SJSA1 (cell line): ENCODE data around the gene TMEM107. TPM values are rescaled to one million over a fixed set of nuclear protein-coding genes. Genes with fewer than 3 reads are reported as not detected.

Experiments
- DNase-seq, 2 experiments: peaks; one replicate each; pipeline ENCODE4 v3.0.0-alpha.2; 2015 to 2020; ENCODE audit warnings: low spot score in 2 of 2, low read depth in 1 of 2
- H3K27ac ChIP-seq: fragments of 250-450 bp; sonication (Bioruptor Pico); 2 replicates; pipeline ENCODE4 v1.5.1; 2020; ENCODE audit warnings: mild to moderate bottlenecking, moderate library complexity
- H3K27me3 ChIP-seq: fragments of 250-450 bp; sonication (Bioruptor Pico); replicated peaks from 2 replicates; pipeline ENCODE4 v1.5.1; 2020; ENCODE audit warnings: mild to moderate bottlenecking, moderate library complexity
- H3K36me3 ChIP-seq: fragments of 250-450 bp; sonication (Bioruptor Pico); 2 replicates; pipeline ENCODE4 v1.5.1; 2020; ENCODE audit warnings: mild to moderate bottlenecking
- H3K4me1 ChIP-seq: fragments of 250-450 bp; sonication (Bioruptor Pico); replicated peaks from 2 replicates; pipeline ENCODE4 v1.6.1; 2021; ENCODE audit warnings: mild to moderate bottlenecking
- H3K4me3 ChIP-seq: fragments of 250-450 bp; sonication (Bioruptor Pico); 2 replicates; pipeline ENCODE4 v1.5.1; 2020; ENCODE audit warnings: mild to moderate bottlenecking
- H3K9me3 ChIP-seq: fragments of 250-450 bp; sonication (Bioruptor Pico); replicated peaks from 2 replicates; pipeline ENCODE4 v1.5.1; 2020; ENCODE audit warnings: mild to moderate bottlenecking
- total RNA-seq: library from RNA; depleted of rRNA; stranded (reverse); fragments of >200 nt; shearing (Covaris generic); gene quantifications from 2 replicates; pipeline ENCODE4 v1.2.3, GENCODE V29; 2014

Gene TMEM107
- total RNA-seq, 1 experiment from 2014 or later: 11.5 TPM

DNA sequence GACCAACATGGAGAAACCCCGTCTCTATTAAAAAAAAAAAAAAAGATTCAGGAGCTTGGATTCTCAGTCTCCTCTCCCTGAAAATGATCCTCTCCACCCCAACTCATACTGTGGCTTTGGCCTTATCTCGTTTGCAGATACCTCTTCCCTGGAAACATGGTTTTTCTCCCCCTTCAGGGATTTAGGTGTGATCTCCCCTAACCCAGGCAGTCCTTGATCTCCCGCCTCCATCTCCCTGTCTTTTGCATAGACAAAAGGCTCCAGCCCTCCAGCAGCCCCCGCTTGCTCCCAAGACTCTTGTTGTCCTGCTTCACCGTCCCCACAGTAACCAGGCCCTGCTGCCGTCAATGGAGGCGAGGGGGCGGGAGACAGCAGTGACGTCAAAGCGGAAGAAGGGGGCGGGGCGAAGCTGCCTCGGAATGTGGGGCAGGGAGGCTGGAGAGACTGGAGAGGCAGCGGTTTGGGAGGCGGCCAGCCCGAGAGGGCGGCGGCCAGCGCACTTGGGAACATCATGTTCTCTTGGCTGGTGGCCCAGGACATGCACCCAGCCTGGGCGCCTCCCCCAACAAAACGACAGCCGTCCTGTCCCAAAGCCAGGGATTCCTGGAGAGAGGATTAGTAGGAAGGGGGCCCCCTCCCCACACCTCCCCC, 22.1 kb downstream of the TMEM107 start:
- Histone ChIP-seq H3K27ac (peak overlapping the region; percentile 98), H3K36me3 (peaks cover 31% of the 10 kb centered on the region), H3K4me3 (peak overlapping the region; percentile 4; the same call in 1 of the 2 replicates), H3K9me3 (no peaks in the 10 kb centered on the region), H3K4me1 (peaks cover 66% of the 10 kb centered on the region), H3K27me3 (no peaks in the 10 kb centered on the region)
- peak; percentile 97 to 98 for DNase-seq

DNA sequence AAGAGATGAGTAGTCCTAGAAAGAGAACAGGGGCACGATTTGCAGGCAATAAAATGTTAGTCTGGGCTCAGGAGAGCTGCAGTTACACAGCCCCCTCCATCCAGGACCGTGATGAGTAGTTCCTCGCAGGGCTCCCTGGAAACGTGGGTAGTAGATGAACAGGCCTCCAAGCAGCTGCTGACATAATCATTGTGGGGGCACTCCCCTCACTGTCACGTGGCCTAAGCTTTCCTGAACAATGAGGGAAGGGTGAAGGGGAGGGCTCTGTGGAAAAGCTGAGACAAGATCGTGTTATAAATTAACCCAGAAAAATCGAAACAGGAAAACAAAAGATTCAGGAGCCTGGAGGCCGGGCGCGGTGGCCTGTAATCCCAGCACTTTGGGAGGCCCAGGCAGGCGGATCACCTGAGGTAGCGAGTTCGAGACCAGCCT, 22.6 kb downstream of the TMEM107 start:
- no peaks in the 10 kb centered on the region for H3K9me3 ChIP-seq
- peaks cover 64% of the 10 kb centered on the region for H3K4me1 ChIP-seq
- H3K4me3 ChIP-seq: peak overlapping the region; percentile 4; the same call in 1 of the 2 replicates
- DNase-seq: peak; percentile 89
- H3K27ac ChIP-seq: peak overlapping the region; percentile 98
- peaks cover 34% of the 10 kb centered on the region for H3K36me3 ChIP-seq
- H3K27me3 ChIP-seq: no peaks in the 10 kb centered on the region

DNA sequence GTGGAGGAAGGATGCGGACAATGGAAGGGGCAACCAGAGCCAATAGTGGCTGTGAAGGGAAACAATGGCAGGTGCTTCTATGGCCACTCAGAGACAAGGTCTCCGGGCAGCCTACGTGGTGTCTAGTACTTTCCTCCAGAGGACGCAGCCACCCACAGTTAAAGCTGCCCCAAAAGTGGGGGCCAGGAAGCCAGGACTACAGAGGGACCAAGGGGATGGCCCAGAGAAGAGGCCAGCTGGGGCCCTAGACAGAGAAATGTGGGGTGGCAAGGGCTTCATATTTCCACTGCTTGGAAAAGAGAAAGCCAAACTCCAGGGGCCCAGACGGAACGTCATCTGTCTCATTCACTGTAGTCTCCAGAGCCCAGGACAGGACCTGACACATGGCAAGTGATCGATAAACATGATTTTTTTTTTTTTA, 23.1 kb downstream of the TMEM107 start:
- Histone ChIP-seq H3K4me3 (no peak overlapping the region), H3K27me3 (no peaks in the 10 kb centered on the region), H3K9me3 (no peaks in the 10 kb centered on the region), H3K27ac (peak overlapping the region; percentile 98), H3K4me1 (peaks cover 62% of the 10 kb centered on the region), H3K36me3 (peaks cover 34% of the 10 kb centered on the region)
- no peak for DNase-seq

DNA sequence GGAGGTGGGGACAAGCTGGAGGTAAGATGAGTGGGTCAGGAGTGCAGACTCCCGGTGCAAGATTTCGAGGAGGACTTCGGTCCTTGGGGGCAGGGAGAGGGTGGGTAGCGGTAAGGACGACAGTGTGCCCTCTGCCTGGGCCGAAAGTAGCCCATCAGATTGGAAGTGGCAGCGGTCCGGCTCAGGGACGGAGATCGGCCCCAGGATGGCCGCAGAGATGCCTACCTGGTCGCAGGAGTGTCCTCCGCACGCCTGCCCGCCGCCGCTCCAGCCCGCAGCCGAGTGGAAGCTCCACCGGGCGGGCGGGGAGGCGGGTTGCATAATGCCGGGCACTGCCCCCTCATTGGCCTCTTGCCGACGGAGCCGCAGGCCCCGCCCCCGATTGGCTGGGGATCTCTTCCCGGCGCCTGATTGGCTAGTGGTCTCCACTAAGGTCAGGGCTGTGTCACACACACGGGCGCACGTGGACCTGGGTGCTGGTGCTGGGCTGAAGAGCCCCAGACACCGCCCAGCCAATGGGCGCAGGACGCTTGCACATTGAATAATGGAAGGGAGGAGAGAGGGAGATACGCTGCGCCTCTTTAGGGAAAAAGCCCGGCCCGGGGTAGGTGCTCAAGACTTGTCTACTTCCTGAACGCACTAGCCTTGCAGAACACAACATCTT, 23.9 kb downstream of the TMEM107 start, which contains the start of gene PER1:
Gene PER1 (minus strand): TSS at position 293 of the 664 bp plus-strand sequence. CDS start 1,698 bp downstream, outside the sequence.
- peak within 1 kb of the TSS; percentile 53 for H3K4me3 ChIP-seq
- H3K36me3 ChIP-seq: peaks cover 39% of the 10 kb centered on the region
- no peaks in the 10 kb centered on the region for H3K9me3 ChIP-seq
- H3K4me1 ChIP-seq: peaks cover 62% of the 10 kb centered on the region
- no peaks in the 10 kb centered on the region for H3K27me3 ChIP-seq
- DNase-seq: peak; percentile 89 to 93
- peak within 1 kb of the TSS; percentile 98 for H3K27ac ChIP-seq

DNA sequence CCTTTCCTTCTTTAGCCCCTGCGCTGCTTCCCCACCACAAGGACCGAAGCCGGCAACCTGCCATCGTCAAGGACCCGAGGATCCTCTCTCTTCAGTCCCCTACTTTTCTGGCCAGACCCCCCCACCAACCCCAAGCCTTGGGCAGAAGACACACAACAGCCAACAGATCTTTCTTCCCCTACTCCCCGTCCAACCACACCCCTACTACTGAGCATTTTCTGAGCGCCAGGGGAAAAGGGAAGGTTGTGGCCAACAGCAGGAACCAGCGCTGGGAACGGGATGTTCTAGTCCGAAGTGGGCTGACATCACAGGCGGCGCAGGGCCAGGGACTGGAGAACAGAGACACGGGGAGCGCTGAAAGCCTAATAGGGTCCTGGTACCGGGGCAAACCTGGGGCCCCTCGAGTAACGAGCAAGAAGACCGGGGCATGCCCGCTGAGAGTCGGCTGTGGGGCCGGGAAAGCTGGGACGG, 24.5 kb downstream of the TMEM107 start:
- Histone ChIP-seq H3K4me1 (peaks cover 56% of the 10 kb centered on the region), H3K27me3 (no peaks in the 10 kb centered on the region), H3K36me3 (peaks cover 45% of the 10 kb centered on the region), H3K9me3 (no peaks in the 10 kb centered on the region), H3K4me3 (peak overlapping the region; percentile 53), H3K27ac (peak overlapping the region; percentile 61)
- DNase-seq: peak in 1 of 2 experiments; percentile 61

DNA sequence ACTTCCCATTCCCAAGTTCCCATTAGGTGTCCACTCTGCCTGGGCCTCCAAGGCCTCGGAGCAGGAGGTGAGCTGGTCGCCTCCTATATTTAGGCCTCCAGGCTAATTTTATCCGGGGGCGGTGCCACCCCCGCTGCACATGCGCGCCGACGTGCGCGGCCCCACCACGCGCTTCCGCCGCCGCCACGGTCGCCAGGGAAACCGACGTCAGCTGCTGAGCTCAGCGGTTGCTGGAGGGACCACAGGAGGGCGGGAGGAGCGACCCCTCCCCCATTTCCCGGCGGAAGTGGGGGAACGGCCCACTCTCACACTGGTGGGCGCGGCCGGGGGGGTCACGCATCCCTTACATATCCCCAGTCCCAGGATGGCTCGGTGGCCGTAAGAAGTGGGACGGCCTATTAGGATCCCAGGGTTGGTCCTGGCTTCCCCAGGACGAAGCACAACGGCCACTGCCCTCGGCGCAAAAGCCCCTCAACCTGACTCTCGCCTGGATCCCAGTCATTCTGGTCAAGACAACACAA, 25.0 kb downstream of the TMEM107 start:
- Histone ChIP-seq H3K36me3 (peaks cover 50% of the 10 kb centered on the region), H3K4me1 (peaks cover 56% of the 10 kb centered on the region), H3K4me3 (peak overlapping the region; percentile 53), H3K9me3 (no peaks in the 10 kb centered on the region), H3K27me3 (no peaks in the 10 kb centered on the region), H3K27ac (peak overlapping the region; percentile 61)
- DNase-seq: peak; percentile 81 to 83

DNA sequence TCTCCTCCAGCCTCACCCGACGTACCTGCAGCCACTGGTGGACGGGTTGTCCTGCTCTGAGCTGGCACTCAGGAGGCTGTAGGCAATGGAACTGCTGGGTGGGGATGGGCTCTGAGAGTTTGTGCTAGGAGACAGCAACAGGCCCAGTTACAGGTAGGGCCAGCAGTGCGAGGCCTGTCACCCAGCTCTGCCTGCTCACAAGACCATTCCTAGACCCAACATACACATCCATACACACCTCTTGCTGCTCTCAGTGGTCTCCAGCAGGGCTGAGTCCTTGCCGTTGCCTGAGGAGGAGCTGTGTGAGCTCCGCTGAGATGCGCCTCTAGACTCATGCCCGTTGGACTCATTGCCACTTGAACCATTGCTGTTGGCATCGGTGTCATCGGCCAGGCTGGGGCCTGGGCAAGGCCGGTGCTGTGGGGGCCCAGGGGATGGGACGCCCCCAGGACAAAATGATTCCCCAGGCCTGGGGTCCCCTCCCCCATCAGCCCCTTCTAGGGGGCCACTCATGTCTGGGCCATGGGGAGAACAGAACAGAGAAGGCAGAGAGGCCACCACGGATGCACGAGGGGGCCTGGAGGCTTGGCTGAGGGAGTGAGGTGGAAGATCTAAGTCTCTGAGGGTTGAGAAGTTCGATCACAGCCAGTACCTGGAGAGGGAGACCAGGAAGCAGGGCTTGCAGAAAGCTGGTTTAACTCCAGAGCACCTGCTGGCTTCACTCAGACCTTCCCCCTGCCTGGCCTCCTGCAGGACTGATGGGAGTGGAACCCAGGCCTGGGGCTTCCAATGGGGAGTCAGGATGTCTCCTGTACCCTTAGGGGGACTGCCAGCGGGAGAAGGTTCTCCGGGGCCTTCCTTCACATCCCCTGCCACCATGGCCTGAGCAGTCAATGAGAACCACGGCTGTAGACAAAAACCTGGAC, 25.7 kb downstream of the TMEM107 start:
- Histone ChIP-seq H3K27ac (peak overlapping the region; percentile 61; the same call in 1 of the 2 replicates), H3K4me3 (peak overlapping the region; percentile 53), H3K9me3 (no peaks in the 10 kb centered on the region), H3K36me3 (peaks cover 57% of the 10 kb centered on the region), H3K4me1 (peaks cover 50% of the 10 kb centered on the region), H3K27me3 (no peaks in the 10 kb centered on the region)
- DNase-seq: no peak

DNA sequence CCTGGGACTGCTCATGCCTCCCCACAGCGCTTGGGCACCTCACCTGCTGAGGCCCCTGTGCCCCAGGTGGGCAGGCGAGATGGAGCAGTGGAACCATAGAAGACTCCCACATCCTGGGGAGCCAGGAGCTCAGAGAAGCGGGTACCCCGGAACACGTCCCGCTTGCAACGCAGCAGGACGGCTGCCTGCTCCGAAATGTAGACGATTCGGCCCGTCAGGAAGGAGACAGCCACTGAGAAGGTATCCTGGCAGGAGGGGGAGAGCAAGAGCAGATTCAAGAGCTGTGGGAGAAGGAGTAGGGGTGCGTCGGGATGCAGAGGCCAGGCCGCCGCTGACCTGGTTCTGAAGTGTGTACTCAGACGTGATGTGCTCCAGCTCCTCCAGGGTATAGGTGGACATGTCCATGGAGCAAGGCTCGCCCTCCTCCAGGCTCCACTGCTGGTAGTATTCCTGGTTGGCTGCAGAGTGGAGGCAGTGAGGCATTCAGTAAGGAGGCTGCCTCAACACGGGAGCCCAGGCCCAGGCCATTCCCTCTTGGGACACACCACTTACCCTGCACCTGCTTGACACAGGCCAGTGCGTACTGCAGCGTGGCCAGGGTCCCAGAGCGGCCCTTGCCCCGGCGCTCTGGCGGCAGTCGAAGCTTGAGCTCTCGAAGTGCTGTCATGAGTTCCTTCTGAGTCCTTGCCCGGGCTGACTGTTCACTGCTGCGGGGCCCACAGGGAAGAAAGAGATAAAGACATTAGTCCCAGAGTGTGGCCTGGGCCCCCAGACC, 26.6 kb downstream of the TMEM107 start:
- H3K4me3 ChIP-seq: no peak overlapping the region
- no peak overlapping the region for H3K27ac ChIP-seq
- no peaks in the 10 kb centered on the region for H3K9me3 ChIP-seq
- H3K36me3 ChIP-seq: peaks cover 57% of the 10 kb centered on the region
- H3K27me3 ChIP-seq: no peaks in the 10 kb centered on the region
- peaks cover 42% of the 10 kb centered on the region for H3K4me1 ChIP-seq
- DNase-seq: no peak

DNA sequence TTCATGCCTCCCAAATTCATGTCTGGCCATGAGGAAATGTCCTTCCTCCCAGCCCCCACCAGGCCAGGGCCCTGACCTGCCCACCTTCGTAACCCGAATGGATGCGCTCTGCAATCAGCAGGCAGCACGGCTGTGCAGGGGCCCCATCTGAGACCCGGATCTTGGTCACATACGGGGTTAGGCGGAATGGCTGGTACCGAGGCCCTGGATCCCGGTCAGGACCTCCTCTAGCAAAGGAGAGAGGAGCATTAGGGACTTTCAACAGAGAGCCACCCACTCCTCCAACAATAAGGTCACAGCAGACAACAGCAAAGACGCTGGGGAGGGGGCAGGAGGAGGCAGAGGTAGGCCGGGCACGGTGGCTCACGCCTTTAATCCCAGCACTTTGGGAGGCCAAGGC, 27.6 kb downstream of the TMEM107 start:
- DNase-seq: no peak
- H3K27me3 ChIP-seq: no peaks in the 10 kb centered on the region
- no peak overlapping the region for H3K4me3 ChIP-seq
- H3K4me1 ChIP-seq: peaks cover 31% of the 10 kb centered on the region
- no peak overlapping the region for H3K27ac ChIP-seq
- H3K36me3 ChIP-seq: peaks cover 65% of the 10 kb centered on the region
- no peaks in the 10 kb centered on the region for H3K9me3 ChIP-seq

DNA sequence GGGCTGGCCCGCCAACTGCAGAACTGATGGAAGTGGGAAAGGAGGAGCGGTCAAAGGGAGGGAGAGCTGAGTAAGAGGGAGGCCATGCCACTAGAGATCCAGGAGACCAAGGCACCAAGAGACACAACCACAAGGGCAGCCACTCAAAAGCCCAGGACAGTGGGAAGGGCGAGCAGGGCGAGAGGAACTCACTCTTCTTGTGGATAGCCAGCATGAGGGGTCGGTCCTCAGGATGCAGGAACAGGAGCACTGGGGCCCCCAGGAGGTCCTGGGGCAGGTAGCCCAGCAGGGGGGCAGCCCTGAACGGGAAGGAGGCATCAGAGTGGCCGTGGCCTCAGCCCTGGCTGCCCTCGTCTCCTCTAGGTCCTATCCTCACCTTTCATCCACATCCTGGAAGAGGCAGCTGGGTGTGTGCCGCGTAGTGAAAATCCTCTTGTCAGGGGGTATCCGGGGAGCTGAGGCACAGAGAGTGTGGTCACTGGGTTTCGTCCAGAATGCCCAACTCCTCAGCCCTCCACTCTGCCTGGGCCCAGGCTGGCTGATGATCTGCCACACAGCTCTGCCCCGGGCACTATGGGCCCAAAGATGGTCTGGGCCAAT, 28.3 kb downstream of the TMEM107 start:
- peaks cover 25% of the 10 kb centered on the region for H3K4me1 ChIP-seq
- H3K9me3 ChIP-seq: no peaks in the 10 kb centered on the region
- no peak for DNase-seq
- peaks cover 64% of the 10 kb centered on the region for H3K36me3 ChIP-seq
- H3K27ac ChIP-seq: no peak overlapping the region
- H3K27me3 ChIP-seq: no peaks in the 10 kb centered on the region
- H3K4me3 ChIP-seq: no peak overlapping the region

DNA sequence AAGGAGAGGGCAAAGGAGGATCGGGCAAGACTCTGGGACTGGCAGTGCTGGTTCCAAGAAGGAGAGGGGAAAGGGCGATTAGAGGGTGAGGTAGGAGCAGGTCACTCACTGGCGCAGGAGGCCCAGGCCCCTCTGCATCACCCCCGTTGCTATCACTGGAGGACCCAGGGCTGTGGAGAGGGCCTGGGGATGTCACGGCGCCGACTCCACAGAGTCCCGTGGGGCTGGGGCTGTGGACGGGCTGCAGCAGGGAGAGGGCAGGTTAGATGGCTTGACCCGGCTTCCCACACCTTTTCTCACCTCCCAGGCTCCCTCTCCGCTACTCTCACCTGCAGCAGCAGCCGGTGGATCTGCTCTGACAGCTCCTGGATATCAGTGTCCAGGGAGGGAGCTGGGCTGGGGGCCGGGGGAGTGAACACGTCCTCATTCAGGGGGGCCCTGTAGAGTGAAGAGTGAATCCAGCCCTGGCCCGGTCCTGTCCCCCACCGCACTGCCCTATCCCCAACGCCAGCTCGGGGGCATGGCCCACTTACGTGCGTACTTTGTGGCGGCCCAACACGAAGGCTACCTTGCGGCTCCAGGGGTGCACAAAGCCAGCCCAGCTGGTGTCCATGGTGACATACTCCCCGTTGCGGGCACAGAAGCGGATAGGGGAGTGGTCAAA, 28.9 kb downstream of the TMEM107 start:
- peaks cover 18% of the 10 kb centered on the region for H3K4me1 ChIP-seq
- peaks cover 65% of the 10 kb centered on the region for H3K36me3 ChIP-seq
- DNase-seq: peak in 1 of 2 experiments; percentile 37
- H3K27me3 ChIP-seq: no peaks in the 10 kb centered on the region
- H3K4me3 ChIP-seq: no peak overlapping the region
- H3K27ac ChIP-seq: no peak overlapping the region
- H3K9me3 ChIP-seq: no peaks in the 10 kb centered on the region
